ENCODE results near the gene COQ3.
A peak's percentile ranks its signal among the peaks of the same experiment; 100 is the strongest.

The COQ3 gene

GRCh38 chr6:99378636-99379035, 15.4 kb downstream of the COQ3 start:
- TF ChIP-seq POLR2AphosphoS5 (IDR thresholded peaks at IDR 0.05; ENCODE audit: low read depth, low read length) (no peak), POLR2A (IDR thresholded peaks at IDR 0.05; ENCODE audit: low read depth, low read length) (no peak), TAF1 (IDR thresholded peaks at IDR 0.05; ENCODE audit: borderline replicate concordance, low read depth, low read length) (no peak)
- DNase-seq (ENCODE audit: insufficient read length) (no peak), FAIRE-seq (no peak)

GRCh38 chr6:99369533-99369932, 24.5 kb downstream of the COQ3 start:
- no peak for DNase-seq (ENCODE audit: insufficient read length)
- FAIRE-seq, result no peak
- TF ChIP-seq TAF1 (IDR thresholded peaks at IDR 0.05; ENCODE audit: borderline replicate concordance, low read depth, low read length) (no peak), POLR2A (IDR thresholded peaks at IDR 0.05; ENCODE audit: low read depth, low read length) (no peak), POLR2AphosphoS5 (IDR thresholded peaks at IDR 0.05; ENCODE audit: low read depth, low read length) (no peak)

DNA sequence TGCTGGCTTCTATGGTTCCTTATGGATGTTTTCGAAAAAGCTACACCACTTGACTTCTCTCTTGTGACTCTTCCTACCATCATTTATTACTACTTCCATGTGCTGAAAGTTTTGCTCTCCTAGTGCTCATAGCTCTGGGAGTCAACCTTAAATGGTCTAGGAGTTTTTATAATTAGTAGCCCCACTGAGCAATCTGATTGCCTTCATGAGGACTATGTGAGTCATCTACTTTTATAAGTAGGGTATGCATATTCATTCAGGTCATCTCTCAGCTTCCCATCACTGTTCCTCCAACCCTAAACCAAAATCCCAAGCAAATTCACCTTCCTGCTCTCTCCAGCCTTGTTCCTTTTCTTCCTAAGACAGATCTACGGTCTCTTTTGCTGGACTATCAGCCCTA, 27.1 kb downstream of the COQ3 start:
- DNase-seq (ENCODE audit: insufficient read length) (no peak), FAIRE-seq (no peak)
- TF ChIP-seq POLR2A (IDR thresholded peaks at IDR 0.05; ENCODE audit: low read depth, low read length) (no peak), POLR2AphosphoS5 (IDR thresholded peaks at IDR 0.05; ENCODE audit: low read depth, low read length) (no peak), TAF1 (IDR thresholded peaks at IDR 0.05; ENCODE audit: borderline replicate concordance, low read depth, low read length) (no peak)

GRCh38 chr6:99364026-99364425, 30.0 kb downstream of the COQ3 start:
- FAIRE-seq (peak; percentile 46), DNase-seq (ENCODE audit: insufficient read length) (no peak)
- TF ChIP-seq POLR2AphosphoS5 (IDR thresholded peaks at IDR 0.05; ENCODE audit: low read depth, low read length) (no peak), TAF1 (IDR thresholded peaks at IDR 0.05; ENCODE audit: borderline replicate concordance, low read depth, low read length) (no peak), POLR2A (IDR thresholded peaks at IDR 0.05; ENCODE audit: low read depth, low read length) (no peak)

DNA sequence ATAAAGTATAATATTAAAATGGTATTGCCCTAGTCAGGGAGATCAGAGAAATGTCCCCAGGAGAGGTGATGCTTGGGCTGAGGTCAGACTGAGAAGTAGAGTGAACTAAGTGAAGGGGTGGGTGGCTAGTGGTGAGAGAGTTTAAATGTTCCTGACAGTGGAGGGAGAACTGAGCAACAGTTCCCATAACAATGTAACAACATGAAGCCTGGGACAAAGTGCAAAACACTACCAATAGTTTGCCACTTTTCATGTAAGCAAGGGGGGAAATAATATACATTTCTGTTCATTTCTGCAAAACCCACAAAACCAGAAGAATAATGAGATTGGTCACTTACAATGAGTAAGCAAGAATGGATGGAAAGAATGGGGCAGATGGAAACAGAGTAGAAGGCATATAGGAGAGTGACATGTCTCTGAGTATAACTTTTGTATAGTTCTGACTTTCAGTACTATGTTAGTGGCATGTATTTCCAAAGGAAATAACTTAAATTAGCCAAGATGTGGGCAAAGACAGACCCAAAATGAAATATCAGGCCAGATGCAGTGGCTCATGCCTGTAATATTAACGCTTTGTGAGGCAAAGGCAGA, 31.2 kb downstream of the COQ3 start:
- TF ChIP-seq TAF1 (IDR thresholded peaks at IDR 0.05; ENCODE audit: borderline replicate concordance, low read depth, low read length), result no peak
- TF ChIP-seq POLR2A (IDR thresholded peaks at IDR 0.05; ENCODE audit: low read depth, low read length), result no peak
- TF ChIP-seq POLR2AphosphoS5 (IDR thresholded peaks at IDR 0.05; ENCODE audit: low read depth, low read length), result no peak
- DNase-seq (ENCODE audit: insufficient read length), result no peak
- no peak for FAIRE-seq

- DNase-seq (ENCODE audit: insufficient read length) (no peak), FAIRE-seq (no peak)
- TF ChIP-seq POLR2AphosphoS5 (IDR thresholded peaks at IDR 0.05; ENCODE audit: low read depth, low read length), result no peak
- TF ChIP-seq TAF1 (IDR thresholded peaks at IDR 0.05; ENCODE audit: borderline replicate concordance, low read depth, low read length), result no peak
- TF ChIP-seq POLR2A (IDR thresholded peaks at IDR 0.05; ENCODE audit: low read depth, low read length), result no peak
Measured at GRCh38 chr6:99359800-99360199, 34.2 kb downstream of the COQ3 start.

DNA sequence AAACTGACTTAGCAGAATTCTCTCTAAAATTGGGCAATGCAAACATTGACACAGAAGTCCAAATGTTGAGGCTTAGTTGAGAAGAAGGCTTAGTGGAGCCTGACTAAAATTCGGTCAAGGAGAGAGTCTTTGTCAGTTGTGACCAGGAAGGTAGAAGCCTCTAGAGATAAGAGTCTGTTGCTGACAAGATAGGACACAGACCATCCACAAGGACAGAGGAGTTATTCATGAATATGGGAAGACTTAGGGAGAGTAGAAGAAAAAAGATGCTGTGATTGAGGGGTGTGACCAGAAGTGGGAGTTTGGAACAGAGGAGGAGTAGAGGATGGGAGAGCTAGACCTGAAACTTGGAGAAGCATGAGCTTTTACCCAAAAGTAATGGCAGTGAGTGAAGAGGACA, 37.4 kb downstream of the COQ3 start:
- TF ChIP-seq TAF1 (IDR thresholded peaks at IDR 0.05; ENCODE audit: borderline replicate concordance, low read depth, low read length), result no peak
- TF ChIP-seq POLR2A (IDR thresholded peaks at IDR 0.05; ENCODE audit: low read depth, low read length), result no peak
- no peak for TF ChIP-seq POLR2AphosphoS5 (IDR thresholded peaks at IDR 0.05; ENCODE audit: low read depth, low read length)
- FAIRE-seq (no peak), DNase-seq (ENCODE audit: insufficient read length) (no peak)

DNA sequence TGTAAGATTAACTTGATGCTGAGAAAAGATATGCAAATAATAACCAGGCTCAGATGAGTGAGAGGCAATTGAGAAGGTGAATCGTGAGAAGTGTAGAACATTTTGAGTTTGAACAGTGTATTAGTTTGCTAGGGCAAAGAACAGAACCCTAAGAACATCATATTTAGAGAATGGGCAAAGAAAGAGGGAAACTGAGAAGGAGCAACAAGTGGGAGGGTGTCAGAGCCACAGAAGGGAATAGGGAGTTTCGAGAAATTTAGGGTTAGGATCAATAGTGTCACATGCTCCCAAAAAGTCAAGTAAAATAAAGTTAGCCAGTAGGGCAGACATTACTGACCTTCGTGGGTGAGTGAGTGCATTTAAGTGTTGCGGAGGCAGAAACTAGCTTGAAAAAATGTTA, 39.0 kb downstream of the COQ3 start:
- no peak for TF ChIP-seq POLR2A (IDR thresholded peaks at IDR 0.05; ENCODE audit: low read depth, low read length)
- no peak for TF ChIP-seq POLR2AphosphoS5 (IDR thresholded peaks at IDR 0.05; ENCODE audit: low read depth, low read length)
- TF ChIP-seq TAF1 (IDR thresholded peaks at IDR 0.05; ENCODE audit: borderline replicate concordance, low read depth, low read length), result no peak
- DNase-seq (ENCODE audit: insufficient read length) (no peak), FAIRE-seq (no peak)

- FAIRE-seq (no peak), DNase-seq (ENCODE audit: insufficient read length) (no peak)
- no peak for TF ChIP-seq TAF1 (IDR thresholded peaks at IDR 0.05; ENCODE audit: borderline replicate concordance, low read depth, low read length)
- TF ChIP-seq POLR2AphosphoS5 (IDR thresholded peaks at IDR 0.05; ENCODE audit: low read depth, low read length), result no peak
- TF ChIP-seq POLR2A (IDR thresholded peaks at IDR 0.05; ENCODE audit: low read depth, low read length), result no peak
Measured at GRCh38 chr6:99353126-99353525, 40.9 kb downstream of the COQ3 start.

- no peak for DNase-seq (ENCODE audit: insufficient read length)
- TF ChIP-seq POLR2AphosphoS5 (IDR thresholded peaks at IDR 0.05; ENCODE audit: low read depth, low read length) (no peak), TAF1 (IDR thresholded peaks at IDR 0.05; ENCODE audit: borderline replicate concordance, low read depth, low read length) (no peak), POLR2A (IDR thresholded peaks at IDR 0.05; ENCODE audit: low read depth, low read length) (no peak)
- no peak for FAIRE-seq
Measured at GRCh38 chr6:99350573-99350972, 43.4 kb downstream of the COQ3 start.

DNA sequence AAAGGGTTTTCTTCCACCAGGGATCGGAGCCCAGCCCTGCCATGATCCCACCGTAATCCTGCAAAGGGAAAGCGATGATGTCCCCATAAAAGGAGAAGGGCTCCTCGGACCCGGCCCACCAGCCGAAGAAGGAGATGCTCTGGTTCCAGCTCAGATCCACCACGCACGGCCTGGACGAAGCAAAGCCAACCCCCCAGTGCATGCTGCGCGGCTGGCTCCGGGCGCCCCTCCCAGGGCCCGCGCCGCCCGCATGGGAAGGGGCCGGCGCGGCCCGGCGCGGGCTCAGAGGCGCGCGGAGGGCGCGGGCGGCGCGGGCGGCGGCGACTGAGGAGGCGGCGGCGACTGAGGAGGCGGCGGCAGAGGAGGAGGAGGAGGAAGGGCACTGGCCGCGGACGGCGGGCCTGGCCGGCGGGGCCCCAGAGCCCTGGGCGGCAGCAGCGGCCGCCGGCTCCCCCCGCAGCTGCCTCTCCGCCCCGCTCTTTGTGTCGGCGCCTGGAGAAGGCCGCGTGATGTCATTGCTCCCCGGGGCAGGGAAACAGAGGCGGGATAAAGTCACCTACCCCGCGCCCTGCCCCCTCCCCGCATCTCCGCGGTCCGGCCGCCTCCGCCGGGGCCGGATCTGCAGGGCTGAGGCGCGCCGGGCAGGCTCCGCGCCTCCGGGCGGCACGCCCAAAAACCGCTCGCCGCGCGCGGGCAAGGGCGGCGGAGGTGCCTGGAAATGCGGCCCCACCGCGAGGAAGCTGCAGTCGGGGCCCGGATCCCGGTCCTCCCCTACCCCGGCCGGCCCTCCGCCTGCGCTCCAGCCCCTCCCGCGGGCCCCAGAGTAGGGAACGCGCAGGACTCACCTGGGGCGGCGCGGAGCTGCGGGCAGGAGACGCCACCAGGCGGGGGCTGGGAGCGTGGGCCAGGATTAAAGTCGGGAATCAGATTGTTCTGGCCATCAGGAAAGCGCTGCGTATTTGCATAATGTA, 44.5 kb downstream of the COQ3 start, which contains the start of gene FAXC:
Gene FAXC, minus strand, starts transcription at position 504 of the 971 bp plus-strand sequence. Its CDS starts 302 bp downstream, at position 202.
- FAIRE-seq (no peak), DNase-seq (ENCODE audit: insufficient read length) (peak; percentile 43)
- TF ChIP-seq TAF1 (IDR thresholded peaks at IDR 0.05; ENCODE audit: borderline replicate concordance, low read depth, low read length) (no peak), POLR2A (IDR thresholded peaks at IDR 0.05; ENCODE audit: low read depth, low read length) (no peak), POLR2AphosphoS5 (IDR thresholded peaks at IDR 0.05; ENCODE audit: low read depth, low read length) (no peak)
